GM12878 (cell line): ENCODE results near the gene LCLAT1.

ENCODE experiments used
- KLF5 ChIP-seq: fragments of 450-650 bp; IDR thresholded peaks from 2 replicates; pipeline ENCODE4 v1.6.1; 2014; ENCODE audit warnings: mild to moderate bottlenecking; ENCODE audit not compliant: partially characterized antibody
- MAX ChIP-seq: IDR thresholded peaks from 2 replicates; pipeline ENCODE4 v1.6.1; 2012; ENCODE audit warnings: low read depth, low read length, improper control_type of control experiment
- NR2C1 ChIP-seq: fragments of 450-650 bp; IDR thresholded peaks from 2 replicates; pipeline ENCODE4 v1.6.1; 2017; ENCODE audit warnings: antibody characterized with exemption, mild to moderate bottlenecking, moderate library complexity
- TAF1 ChIP-seq: IDR thresholded peaks from 2 replicates; pipeline ENCODE4 v1.6.1; 2011; ENCODE audit warnings: mild to moderate bottlenecking, low read depth, low read length, borderline replicate concordance

GRCh38 chr2:30681022-30681421, 234.0 kb downstream of the LCLAT1 start:
- no peak for TF ChIP-seq TAF1
- no peak for TF ChIP-seq NR2C1
- no peak for TF ChIP-seq KLF5
- TF ChIP-seq MAX: no peak
